ENCODE data around the gene CHST3.
"Not testable (repeated sequence)": the region's sequence is repeated elsewhere in the genome, so short reads cannot be mapped to it uniquely, and the experiment has no call there.

CHST3 gene
- 0.07 to 0.24 reads per million in 2 donors for total RNA-seq

- no peak for DNase-seq
Observed at GRCh38 chr10:71964098-71964742, at the start of gene CHST3. TSS of gene CHST3 (plus strand) at chr10:71964395. CDS start at chr10:72005843, 41,448 bp downstream.

DNA sequence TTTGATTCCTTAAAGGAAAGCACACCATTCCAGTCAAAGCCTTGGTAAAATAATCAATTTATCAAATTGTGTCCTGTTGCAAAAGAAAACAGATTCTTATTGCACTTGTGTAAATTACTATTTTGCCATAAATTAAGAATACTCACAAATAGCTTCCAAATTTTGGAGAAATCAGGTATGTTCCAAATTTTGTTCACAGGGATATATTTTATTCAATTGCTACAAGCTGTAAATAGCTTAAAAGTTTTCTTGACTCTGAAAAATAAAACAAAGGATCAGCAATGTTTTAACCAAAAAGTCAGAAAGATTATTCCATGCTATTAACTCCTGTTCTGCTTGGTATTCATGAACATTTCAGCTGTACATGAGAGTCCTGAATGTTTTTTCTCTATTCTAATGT, 47.4 kb upstream of the CHST3 start:
- no peak for DNase-seq

GRCh38 chr10:71918992-71919391, 45.2 kb upstream of the CHST3 start:
- no peak for DNase-seq

DNA sequence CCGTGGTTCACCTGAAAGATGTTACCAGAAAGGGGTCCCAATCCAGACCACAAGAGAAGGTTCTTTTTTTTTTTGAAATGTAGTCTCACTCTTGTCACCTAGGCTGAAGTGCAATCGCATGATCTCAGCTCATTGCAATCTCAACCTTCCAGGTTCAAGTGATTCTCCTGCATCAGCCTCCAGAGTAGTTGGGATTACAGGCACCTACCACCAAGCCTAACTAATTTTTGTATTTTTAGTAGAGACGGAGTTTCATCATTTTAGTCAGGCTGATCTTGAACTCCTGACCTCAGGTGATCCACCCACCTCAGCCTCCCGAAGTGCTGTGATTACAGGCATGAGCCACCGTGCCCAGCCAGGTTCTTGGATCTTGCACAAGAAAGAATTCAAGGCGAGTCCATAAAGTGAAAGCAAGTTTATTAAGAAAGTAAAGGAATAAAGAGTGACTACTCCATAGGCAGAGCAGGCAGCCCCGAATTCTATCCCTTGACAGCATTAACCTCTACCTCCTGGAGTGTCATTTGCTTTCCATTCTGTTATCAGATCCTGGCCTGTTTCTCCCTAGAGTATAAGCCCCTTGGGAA, 44.1 kb upstream of the CHST3 start:
- DNase-seq, result not testable (repeated sequence)

- DNase-seq, result no peak
Observed at GRCh38 chr10:71920540-71921323, 43.5 kb upstream of the CHST3 start.

DNA sequence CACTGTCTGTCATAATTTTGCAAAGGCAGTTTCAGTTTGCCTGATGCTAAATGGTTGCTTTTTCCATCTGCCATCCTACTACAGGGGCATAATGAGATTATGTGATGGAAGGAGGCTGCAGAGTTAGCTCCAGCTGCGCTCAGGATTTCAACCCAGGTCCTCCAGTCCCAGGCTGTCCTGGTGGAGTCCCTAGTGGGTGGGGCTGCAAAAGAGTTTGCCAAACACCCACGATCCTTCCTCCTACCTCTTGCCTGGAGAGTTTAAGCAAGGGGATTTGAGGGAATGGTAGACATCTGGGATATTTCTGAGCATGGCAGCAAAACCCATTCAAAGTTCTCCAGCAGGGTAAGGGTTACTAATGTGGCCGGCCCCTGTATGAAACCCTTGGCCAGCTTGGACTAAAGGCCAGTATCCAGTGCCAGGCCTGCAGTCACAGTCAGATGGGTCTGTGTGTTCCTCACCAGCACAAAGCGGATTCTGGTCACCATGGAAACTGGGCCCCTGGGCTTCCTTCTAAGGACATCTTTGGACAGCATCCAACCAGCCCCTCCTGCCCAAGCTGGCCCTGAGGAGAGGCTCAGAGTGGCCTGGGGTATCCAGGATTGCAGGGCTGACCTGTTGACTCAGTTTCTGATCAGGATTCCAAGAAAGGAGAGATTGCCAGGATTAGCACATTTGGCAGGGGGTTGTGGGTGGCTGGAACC, 42.7 kb upstream of the CHST3 start:
- DNase-seq, result no peak

- DNase-seq, result no peak
Observed at GRCh38 chr10:71923138-71923692, 41.0 kb upstream of the CHST3 start.

- DNase-seq, result no peak
Observed at GRCh38 chr10:71924771-71925170, 39.4 kb upstream of the CHST3 start.

DNA sequence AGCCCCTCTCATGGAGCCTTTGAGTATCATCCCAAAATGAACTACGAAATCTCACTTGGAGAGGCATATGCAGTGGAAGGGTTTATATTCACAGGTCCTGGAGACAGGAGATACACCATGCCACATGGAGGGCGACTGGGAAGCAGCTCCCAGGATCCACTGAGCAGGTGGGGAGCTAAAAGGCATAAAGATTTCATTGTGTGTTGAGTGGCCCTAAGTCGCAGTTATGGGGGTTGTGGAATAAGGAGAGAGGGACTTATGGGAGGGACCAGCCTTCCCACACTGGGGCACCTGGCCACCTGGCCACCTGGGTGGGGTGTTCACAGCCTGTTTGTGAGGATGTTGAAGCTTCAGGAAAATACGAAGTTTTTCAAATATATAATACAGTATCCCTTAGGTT, 37.0 kb upstream of the CHST3 start:
- DNase-seq, result no peak

GRCh38 chr10:71927776-71928592, 36.2 kb upstream of the CHST3 start:
- no peak for DNase-seq

GRCh38 chr10:71931295-71931694, 32.9 kb upstream of the CHST3 start:
- no peak for DNase-seq

DNA sequence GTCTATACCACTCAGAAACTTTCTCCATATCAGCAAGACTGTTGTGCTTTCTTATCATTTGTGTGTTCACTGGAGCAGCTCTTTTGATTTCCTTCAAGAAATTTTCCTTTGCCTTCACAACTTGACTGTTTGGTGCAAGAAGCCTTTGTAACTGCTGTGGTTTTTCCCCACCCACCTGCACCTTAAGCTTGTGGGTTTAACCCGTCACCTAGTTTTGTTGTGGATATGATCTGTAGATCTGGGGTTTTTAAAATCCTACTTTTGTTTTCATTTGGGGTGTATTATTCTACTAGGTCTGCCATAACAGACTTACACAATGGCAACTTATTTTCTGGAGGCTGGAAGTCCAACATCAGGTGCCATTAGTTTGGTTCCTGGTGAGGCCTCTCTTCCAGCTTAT, 30.5 kb upstream of the CHST3 start:
- no peak for DNase-seq

DNA sequence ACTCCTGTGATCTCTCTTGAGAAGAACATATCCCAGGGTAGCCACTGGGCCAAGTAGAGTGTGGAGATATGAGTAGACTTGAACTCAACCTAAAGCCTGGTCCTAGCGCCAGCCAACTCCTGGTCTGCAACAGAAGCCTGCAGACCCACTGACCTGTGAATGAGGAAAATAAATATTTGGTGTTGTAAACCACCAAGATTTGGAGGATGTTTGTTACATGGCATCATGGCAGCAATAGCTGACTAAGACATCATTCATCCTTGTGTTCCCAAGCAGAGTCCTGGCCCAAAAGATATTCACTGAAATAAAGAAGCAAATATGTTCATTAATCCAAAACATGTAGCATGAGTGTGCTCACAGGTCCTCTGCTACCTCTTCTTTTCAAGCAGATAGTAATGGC, 26.0 kb upstream of the CHST3 start:
- no peak for DNase-seq

GRCh38 chr10:71939304-71939703, 24.9 kb upstream of the CHST3 start:
- DNase-seq, result no peak

- DNase-seq, result no peak
Observed at GRCh38 chr10:71939861-71940474, 24.2 kb upstream of the CHST3 start.

GRCh38 chr10:71940752-71941151, 23.4 kb upstream of the CHST3 start:
- DNase-seq, result no peak

DNA sequence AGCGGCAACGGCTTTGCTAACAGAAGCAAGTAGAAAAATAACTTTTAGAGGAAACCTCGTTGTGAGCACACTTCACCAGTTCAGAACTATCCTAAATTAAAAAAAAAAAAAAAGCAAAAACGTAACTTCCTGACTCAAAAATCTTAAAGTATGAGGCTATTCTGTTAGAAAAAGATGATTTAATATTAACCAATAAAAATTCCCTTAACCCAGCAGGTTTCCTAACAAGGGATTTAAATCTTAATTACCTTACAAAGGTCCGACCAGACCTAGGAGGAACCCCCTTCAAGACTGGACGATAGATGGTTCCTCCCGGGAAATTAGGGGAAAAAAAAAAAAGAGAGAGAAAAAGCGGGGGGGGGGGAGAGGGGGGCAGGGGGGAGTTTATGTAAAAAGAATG, 22.9 kb upstream of the CHST3 start:
- DNase-seq, result no peak

GRCh38 chr10:71945819-71946474, 18.2 kb upstream of the CHST3 start:
- DNase-seq, result no peak

DNA sequence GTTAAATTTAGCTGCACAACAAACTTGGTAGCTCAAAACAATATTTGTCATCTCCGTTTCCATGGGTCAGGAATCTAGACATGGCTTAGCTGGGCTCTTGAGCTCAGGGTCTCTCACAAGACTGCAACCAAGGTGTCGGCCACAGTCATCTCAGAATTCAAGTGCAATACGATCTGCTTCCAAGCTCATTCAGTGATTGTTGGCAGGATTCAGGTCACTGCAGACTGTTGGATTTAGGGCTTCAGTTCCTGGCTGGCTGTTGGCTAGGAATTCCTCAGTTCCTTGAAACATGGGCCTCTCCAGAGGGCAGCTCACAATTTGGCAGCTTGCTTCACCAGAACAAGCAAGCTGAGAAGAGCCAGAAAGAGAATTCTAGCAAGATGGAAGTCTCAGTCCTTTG, 17.5 kb upstream of the CHST3 start:
- DNase-seq, result no peak

DNA sequence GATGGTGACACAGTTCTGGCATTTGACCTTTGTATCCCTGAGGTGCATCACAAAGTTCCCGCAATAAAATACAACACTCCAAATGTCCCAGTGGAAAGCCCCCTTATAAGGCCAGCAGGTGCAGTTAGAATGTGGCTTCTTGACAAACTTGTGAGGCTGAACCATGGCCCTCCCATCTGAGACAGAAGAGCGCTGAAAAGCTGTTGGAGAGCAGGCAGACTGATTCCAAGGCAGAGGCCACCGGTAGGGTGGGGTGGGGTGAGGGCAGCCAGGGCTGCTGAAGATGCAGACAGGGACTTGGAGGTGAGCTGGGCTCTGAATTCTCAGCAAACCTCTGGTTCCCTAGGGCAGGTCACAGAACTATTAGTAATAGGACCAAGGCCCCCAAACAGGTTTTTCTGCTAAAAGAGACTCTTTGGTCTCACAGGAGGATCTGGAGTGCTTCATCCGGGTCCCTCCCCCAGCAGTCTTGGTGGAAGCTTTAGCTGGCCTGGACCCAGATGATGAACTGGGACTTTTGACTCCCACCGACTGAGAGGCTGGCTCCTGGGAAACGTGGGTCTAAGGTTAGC, 15.6 kb upstream of the CHST3 start:
- no peak for DNase-seq

DNA sequence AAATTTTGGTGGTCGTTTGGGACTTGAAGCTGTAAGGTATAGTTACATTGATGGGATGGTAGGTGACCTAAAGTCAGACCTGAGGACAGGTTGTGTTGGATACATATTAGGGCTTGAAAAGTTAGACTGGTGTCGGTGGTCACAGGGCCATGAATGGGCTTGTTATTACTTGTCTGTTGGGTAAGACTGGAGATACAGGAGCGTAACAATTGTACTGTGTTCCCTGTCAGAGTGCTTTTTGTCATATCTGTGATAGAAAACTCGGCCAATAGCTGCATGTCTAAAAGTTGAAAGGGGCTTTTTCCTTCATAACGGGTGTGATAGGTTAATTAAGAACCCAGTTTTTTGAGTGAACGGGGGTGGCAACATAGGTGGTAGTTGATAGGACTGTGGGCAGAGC, 13.5 kb upstream of the CHST3 start:
- DNase-seq, result no peak

All from T-helper 9 cell (primary cell).